GM10847 (cell line): Measurements from ENCODE around the gene PLBD2.

Experiments used
- POLR2A ChIP-seq: IDR thresholded peaks from 2 replicates; pipeline ENCODE4 v1.6.1; 2011; ENCODE audit not compliant: insufficient read length; ENCODE audit errors: extremely low read depth

PLBD2 gene, protein sequence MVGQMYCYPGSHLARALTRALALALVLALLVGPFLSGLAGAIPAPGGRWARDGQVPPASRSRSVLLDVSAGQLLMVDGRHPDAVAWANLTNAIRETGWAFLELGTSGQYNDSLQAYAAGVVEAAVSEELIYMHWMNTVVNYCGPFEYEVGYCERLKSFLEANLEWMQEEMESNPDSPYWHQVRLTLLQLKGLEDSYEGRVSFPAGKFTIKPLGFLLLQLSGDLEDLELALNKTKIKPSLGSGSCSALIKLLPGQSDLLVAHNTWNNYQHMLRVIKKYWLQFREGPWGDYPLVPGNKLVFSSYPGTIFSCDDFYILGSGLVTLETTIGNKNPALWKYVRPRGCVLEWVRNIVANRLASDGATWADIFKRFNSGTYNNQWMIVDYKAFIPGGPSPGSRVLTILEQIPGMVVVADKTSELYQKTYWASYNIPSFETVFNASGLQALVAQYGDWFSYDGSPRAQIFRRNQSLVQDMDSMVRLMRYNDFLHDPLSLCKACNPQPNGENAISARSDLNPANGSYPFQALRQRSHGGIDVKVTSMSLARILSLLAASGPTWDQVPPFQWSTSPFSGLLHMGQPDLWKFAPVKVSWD

GRCh38 chr12:113358381-113359132 is at the start of gene PLBD2:
PLBD2 (plus strand) TSS chr12:113358587; CDS start chr12:113358601, 14 bp downstream.
- TF ChIP-seq POLR2A = peak; percentile 31

GRCh38 chr12:113310489-113310888 is 47.9 kb upstream of the PLBD2 start:
- TF ChIP-seq POLR2A = no peak

DNA sequence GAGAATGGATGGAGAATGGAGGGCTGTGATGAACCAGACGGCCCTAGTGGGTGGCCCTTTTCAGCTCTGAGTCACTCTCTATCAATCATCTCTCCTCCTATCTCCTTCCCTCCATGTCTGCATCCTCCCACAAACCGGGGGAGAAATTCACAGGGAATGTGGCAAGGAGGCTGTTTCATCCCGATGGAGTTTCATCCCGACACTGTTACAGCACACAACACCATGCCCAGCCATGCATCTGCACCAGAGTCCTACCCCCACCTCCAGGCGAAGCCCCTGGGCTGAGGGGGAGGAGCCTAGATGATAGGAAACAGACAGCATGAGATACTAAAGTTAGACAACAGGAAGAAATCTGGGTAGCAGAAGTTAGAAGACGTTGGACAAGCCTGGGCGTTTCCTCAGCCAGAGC is 44.3 kb upstream of the PLBD2 start:
- no peak for TF ChIP-seq POLR2A

GRCh38 chr12:113315358-113315757 is 43.0 kb upstream of the PLBD2 start:
- TF ChIP-seq POLR2A = no peak

DNA sequence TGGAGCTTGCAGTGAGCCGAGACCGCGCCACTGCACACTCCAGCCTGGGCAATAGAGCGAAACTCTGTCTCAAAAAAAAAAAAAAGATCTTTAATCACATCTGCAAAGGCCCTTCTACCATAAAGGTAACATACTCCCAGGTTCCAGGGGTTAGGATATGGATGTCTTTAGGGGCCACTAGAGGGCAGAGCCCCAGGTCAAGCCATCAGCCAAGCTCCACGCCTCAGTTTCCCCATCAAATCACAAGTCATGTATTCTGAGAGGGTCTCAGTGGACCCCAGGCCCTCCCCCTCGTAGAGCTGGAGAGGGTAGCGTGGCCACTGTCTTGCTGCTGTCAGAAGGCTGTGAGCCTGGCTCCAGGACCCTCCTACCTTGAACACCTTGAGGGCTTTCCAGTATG is 42.2 kb upstream of the PLBD2 start:
- TF ChIP-seq POLR2A = no peak

DNA sequence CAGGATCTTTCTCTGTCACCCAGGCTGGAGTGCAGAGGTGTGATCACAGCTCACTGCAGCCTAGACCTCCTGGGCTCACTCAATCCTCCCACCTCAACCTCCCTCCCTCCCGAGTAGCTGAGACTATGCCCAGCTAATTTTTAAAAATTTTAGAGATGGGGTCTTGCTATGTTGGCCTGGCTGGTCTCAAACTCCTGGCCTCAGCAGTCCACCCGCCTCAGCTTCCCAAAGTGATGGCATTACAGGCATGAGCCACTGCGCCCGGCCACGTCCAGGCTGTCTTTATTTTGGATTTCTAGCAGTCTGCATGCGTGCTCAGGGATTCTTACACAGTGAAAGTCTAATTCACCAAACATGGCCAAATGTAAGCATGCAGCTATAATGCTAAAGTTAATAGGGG is 41.3 kb upstream of the PLBD2 start:
- TF ChIP-seq POLR2A = no peak

- TF ChIP-seq POLR2A = no peak
These were observed 40.2 kb upstream of the PLBD2 start for GRCh38 chr12:113318046-113318656.

DNA sequence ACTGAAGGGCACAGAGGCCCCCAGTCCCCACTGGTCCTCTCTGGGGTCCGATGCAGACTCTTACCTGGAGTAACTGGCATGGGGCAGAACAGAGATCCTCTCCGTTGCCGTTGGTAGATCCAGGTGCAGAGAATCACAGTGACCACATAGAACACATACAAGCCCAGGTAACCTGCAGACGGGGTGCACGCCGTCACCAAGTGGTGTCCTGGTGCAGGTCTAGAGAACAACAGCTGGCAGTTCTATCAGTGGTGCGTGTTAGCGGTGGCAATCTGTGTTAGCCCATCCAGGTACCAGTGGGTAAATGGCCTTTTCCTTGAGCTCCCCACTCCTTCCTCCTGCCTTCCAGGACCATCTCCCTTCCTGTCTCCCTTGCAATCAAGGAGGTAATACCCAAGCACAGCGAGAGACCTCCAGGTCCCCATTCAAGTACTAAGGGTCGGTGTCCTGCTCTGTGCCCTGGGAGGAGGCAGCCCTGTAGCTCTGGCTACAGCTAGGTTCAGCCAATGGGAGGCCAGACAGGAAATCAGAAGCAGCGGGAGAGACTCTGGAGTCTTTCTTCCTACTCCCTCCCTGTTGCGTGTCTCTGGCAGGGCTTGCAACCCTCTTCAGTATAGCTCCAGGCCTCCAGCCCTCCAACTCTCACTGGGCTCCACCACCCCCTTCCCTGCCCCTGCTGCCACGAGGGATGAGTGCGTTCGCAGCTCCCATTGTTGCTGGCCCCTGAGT is 39.3 kb upstream of the PLBD2 start:
- no peak for TF ChIP-seq POLR2A

- TF ChIP-seq POLR2A = no peak
These were observed 38.0 kb upstream of the PLBD2 start for GRCh38 chr12:113320401-113320800.

- TF ChIP-seq POLR2A = no peak
These were observed 36.0 kb upstream of the PLBD2 start for GRCh38 chr12:113322343-113322742.

DNA sequence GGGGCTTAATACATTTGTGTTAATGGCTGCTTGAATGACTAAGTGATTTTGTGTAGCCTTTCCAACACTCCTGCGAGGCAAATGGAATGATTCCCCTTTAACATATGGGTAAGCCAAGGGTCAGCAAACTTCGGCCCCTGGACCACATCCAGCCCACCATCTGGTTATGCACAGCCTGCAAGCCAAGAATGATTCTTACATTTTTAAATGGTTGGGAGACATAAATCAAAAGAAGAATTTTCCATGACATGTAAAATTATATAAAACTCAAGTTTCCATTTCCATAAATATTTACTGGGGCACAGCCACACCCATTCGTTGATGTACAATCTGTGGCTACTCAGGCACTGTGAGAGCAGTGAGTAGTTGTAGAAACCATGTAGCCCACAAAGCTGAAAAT is 32.5 kb upstream of the PLBD2 start:
- no peak for TF ChIP-seq POLR2A

- TF ChIP-seq POLR2A = no peak
These were observed 31.5 kb upstream of the PLBD2 start for GRCh38 chr12:113326775-113327395.

- no peak for TF ChIP-seq POLR2A
These were observed 30.0 kb upstream of the PLBD2 start for GRCh38 chr12:113328368-113328889.
